ENCODE results near the gene PLSCR3.

Gene PLSCR3

GRCh38 chr17:7340179-7340578 is 54.1 kb downstream of the PLSCR3 start:
- TF ChIP-seq ZNF565 (CRISPR knock-in tag; conservative IDR thresholded peaks at IDR 0.05; ENCODE audit: low read depth): no peak
- TF ChIP-seq CSDC2 (CRISPR knock-in tag; IDR thresholded peaks at IDR 0.05): no peak
- TF ChIP-seq TSHZ2 (CRISPR knock-in tag; IDR thresholded peaks at IDR 0.05): no peak
- no peak for TF ChIP-seq RARB (CRISPR knock-in tag; IDR thresholded peaks at IDR 0.05)
- no peak for ATAC-seq
